Left hindlimb (tissue), 1 donor: Measurements from ENCODE around the gene CYP4A22.
A peak's percentile ranks its signal among the peaks of the same experiment; 100 is the strongest.
"Not testable (repeated sequence)": the region's sequence is repeated elsewhere in the genome, so short reads cannot be mapped to it uniquely, and the experiment has no call there.

Experiments
- DNase-seq: peaks from one replicate; pipeline ENCODE4 v3.0.0-alpha.2; 2018

The CYP4A22 gene

GRCh38 chr1:47186267-47187185 is 49.3 kb downstream of the CYP4A22 start:
- DNase-seq: no peak

- no peak for DNase-seq
Observed at GRCh38 chr1:47187231-47187925, 50.1 kb downstream of the CYP4A22 start.

DNA sequence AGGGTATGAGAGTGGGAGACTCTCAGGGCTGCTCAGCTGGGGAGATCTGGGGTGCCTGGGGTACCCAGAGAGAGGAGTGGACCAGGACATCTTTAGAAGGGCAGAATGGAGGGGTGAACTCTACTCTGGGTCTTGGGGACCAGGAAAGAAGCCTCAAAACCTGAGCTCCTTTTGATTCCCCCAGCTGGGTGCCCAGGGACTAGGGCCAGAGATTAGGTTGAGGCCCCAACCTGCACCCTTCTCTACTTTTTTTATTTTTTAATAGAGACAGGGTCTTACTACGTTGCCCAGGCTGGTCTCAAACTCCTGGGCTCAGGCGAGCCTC is 50.6 kb downstream of the CYP4A22 start:
- DNase-seq: no peak

DNA sequence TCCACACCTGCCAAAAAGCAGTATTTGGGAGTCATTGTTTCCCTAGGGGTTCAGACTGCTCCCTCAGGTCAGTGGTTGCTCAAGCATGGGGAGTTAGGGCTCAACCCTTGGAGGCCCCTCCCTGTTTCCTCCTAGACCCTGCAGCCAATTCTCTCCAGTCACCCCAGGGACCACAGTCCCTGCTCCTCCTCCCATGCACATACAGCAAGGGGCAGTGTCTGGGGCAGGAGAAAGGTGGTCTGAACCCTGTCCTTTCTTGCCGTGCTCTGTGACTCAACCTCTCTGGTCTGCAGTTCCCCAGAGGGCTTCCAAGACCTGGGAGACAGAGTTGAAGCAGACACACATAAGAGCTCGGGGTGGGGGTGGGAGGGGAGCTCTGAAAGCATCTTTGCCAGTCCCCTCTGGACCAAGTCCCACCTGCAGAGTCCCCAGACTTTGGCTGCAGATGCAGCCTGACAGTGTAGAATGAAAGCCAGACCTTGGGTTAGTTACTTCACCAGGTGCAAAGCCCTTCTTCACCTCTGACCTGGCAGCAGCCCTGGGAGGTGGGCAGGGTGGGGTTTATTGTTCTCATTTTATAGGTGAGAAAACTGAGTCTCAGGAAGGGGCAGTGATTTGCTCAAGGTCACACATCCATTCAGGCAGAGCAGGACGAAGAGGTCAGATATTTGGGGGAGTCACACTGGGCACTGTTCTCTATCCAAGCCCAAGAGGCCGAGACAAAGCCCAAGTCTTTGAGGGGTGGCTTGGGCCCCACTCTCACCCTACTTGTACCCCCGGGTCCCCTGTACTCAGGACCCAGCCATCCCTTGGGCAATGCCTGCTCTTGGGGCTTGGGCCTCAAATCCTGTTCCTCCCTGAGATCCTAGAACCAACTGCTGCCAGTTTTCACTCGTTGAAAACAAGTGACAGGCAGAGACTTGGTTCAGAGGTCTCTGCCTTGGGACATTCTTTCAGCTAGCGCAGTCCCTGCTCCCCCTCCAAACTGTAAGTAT is 51.8 kb downstream of the CYP4A22 start:
- no peak for DNase-seq

- DNase-seq: no peak
Observed at GRCh38 chr1:47189844-47190508, 52.7 kb downstream of the CYP4A22 start, which contains the start of gene PDZK1IP1. TSS of gene PDZK1IP1 (minus strand) at chr1:47190036. CDS start at chr1:47189932, 104 bp downstream.

DNA sequence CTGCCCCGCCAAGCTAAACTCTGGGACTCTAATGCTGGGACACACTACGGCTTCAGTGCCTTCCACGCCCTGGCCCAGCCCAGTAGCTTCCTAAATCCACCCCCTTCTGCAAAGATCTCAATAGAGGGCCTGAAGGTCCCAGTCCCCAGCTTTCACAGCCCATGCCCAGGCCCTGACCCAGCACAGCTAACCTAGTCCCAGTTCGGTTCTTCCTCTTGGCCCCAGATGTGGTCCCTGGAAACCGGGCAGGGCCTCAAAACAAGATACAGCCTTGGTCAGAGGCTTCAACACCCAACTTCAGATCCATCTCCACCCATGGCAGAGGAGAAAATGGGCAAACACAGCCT is 53.2 kb downstream of the CYP4A22 start:
- DNase-seq: no peak

- DNase-seq: no peak
Observed at GRCh38 chr1:47190857-47191256, 53.6 kb downstream of the CYP4A22 start.

- no peak for DNase-seq
Observed at GRCh38 chr1:47191940-47192457, 54.8 kb downstream of the CYP4A22 start.

DNA sequence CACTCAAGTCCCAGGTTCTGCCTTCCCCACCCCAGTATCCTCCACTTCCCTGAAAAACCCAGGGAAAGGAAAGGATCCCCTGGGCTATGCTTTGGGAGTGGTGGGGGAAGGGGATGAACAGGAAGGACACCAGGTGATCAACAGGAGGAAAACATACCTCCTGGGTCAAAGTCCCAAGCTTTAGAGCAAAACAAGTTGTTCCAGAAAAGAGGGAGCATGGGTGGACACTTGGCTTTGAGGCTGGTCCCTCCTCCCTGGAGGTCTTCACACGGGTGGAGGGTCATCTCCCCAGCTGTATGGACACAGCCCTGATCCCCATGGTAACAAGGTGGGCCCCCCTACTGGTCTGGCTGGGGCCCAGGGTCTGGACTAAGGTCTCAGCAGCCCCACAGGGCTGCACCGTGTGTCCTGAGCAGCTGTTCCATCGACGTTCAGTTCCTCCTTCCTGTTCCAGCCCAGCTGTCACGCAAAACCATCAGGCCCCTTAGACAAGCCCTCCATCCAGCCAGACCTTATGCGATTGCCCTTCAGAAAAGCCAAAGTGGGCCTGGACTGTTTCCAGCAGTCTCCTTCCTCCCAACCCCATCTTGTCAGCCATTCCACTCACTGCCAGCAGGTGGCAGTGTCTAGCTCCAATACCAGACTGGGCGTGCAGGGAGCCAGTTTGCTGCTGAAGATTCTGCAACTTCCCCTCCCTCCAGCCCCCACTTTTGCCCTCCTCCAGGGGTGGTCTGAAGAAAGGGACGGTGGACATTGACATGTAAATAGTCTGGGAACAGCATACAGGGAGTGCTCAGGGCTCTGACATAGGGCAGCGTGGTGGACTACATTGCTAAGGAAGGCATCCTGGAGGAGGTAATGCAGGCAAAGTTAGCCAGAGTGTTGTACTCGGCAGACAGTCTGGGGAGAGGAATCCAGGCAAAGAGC is 55.5 kb downstream of the CYP4A22 start:
- DNase-seq: peak; percentile 77

- not testable (repeated sequence) for DNase-seq
Observed at GRCh38 chr1:47193496-47193895, 56.3 kb downstream of the CYP4A22 start.

DNA sequence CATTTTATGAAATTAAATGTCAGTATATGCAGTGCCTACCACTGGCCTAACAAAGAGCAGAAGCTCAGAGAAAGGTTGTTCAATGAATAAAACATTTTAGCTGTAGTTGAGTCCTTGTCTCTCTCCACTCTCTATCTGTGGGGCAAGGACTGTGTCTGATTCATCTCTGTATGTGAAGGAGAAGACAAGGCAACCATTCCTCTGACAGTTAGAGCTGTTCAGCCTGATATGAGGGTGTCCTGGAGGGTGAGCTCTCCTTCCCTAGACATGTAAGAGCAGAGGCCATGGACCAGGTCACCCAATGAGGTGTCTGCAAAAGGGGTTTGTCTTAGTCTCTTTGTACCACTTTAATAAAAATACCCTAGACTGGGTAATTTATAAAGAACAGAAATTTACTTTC is 57.1 kb downstream of the CYP4A22 start:
- no peak for DNase-seq

DNA sequence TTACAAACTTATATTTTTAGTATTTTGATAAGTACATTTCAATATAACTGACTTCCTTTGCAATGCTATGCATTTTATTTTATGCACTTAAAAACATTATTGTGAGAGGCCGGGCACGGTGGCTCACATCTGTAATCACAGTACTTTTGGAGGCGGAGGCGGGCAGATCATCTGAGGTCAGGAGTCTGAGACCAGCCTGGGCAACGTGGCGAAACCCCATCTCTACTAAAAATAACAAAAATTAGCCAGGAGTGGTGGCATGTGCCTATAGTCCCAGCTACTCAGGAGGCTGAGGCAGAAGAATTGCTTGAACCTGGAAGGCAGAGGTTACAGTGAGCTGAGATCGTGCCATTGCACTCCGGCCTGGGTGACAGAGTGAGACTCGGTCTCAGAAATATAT is 58.7 kb downstream of the CYP4A22 start:
- DNase-seq: not testable (repeated sequence)

DNA sequence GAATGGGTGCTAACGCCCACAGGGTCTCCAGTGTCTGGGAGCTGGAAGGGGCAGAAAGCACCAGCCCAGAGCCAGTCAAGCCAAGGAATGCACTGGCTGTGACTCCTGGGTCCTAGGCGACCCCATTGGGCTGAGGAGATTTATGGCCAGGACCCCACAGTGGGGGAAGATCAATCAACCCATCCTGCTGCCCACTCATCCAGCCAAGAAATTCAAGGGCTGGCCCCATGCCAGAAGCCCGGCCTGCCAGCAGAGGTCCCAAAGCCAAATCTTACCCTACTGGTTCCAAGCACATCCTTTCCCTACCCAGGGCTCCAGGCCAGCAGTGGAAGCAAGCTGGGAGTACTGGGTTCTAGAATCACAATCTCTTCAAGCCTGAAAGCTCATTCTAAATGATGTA is 59.4 kb downstream of the CYP4A22 start:
- no peak for DNase-seq

GRCh38 chr1:47198214-47198613 is 61.0 kb downstream of the CYP4A22 start:
- DNase-seq: no peak
